K562 (cell line): Measurements from ENCODE around the gene LASP1. TPM values are rescaled to one million over a fixed set of nuclear protein-coding genes. Genes with fewer than 3 reads are reported as not detected.

Experiments used
- ATAC-seq: fragments of 200-7000 bp; cut with Tn5 transposase; 3 replicates; pipeline ENCODE4 v1.9.1; 2020; ENCODE audit warnings: moderate library complexity
- BruUV-seq: library from RNA; stranded (reverse); fragments of 400-500 nt; replicated peaks from 2 replicates; lab custom pipeline; 2021; lab: Mats Ljungman, UMichigan
- CTCF ChIA-PET: fragments of 300-600 bp; formaldehyde crosslinking; extraction: SDS; loops from one replicate; lab custom pipeline; 2021; ENCODE audit warnings: low intra/inter-chr PET ratio; lab: Yijun Ruan, JAX
- POLR2A ChIA-PET: fragments of 300-600, 350-650 bp; sonication (Branson Sonifier 250); formaldehyde crosslinking; extraction: SDS; loops from one replicate; lab custom pipeline; 2021; ENCODE audit warnings: antibody characterized with exemption, inconsistent platforms; lab: Yijun Ruan, JAX
- DNase-seq, 4 experiments: peaks; one replicate each; pipeline versions ENCODE4 v3.0.0 to v3.0.0-alpha.2; 2011 to 2018; ENCODE audit warnings: low spot score in 3 of 4, mixed read lengths in 3 of 4; ENCODE audit errors: extremely low read depth in 1 of 4
- FAIRE-seq: peaks from 2 replicates; lab custom pipeline; 2011; peaks lifted over from hg19 to GRCh38; lab: Jason Lieb, UNC
- H2AFZ ChIP-seq: 2 replicates; pipeline ENCODE4 v1.6.0; 2011; ENCODE audit warnings: low read depth, low read length, control low read depth, inconsistent platforms
- H3K27ac ChIP-seq: fragments of 200-600 bp; 3 replicates; pipeline ENCODE4 v1.8.0; 2011; ENCODE audit warnings: low read depth, mild to moderate bottlenecking, control low read depth, inconsistent platforms, low read length, moderate library complexity, mixed read lengths; ENCODE audit errors: extremely low read depth
- H3K27me3 ChIP-seq, 2 experiments: fragments of 300-600 bp in 1 of 2; 2 replicates in 1 of 2; 3 replicates in 1 of 2; pipeline versions ENCODE4 v1.6.0 to v1.8.0; 2011; ENCODE audit warnings: inconsistent platforms in 2 of 2, low read length in 2 of 2, mild to moderate bottlenecking in 1 of 2, mixed read lengths in 1 of 2, moderate library complexity in 1 of 2; ENCODE audit not compliant: control insufficient read depth in 2 of 2, insufficient read depth in 2 of 2
- H3K36me3 ChIP-seq: fragments of 300-600 bp; 3 replicates; pipeline ENCODE4 v1.8.0; 2011; ENCODE audit warnings: mild to moderate bottlenecking, low read length, inconsistent platforms; ENCODE audit not compliant: control insufficient read depth, insufficient read depth
- H3K4me1 ChIP-seq, 2 experiments: fragments of 200-600 bp in 1 of 2; replicated peaks in 1 of 2; 2 replicates in 1 of 2; 3 replicates in 1 of 2; pipeline versions ENCODE4 v1.5.1 to v1.8.0; 2011; ENCODE audit warnings: inconsistent platforms in 2 of 2, low read length in 2 of 2, mild to moderate bottlenecking in 1 of 2, mixed read lengths in 1 of 2, moderate library complexity in 1 of 2; ENCODE audit not compliant: control insufficient read depth in 2 of 2, insufficient read depth in 2 of 2
- H3K4me2 ChIP-seq: 2 replicates; pipeline ENCODE4 v1.6.1; 2011; ENCODE audit warnings: low read length, control low read depth, inconsistent platforms, mixed read lengths; ENCODE audit not compliant: insufficient read depth
- H3K4me3 ChIP-seq: fragments of 200-600 bp; sonication (generic), shearing (Covaris generic); 2 replicates; pipeline ENCODE4 v1.5.1; 2016; ENCODE audit warnings: control low read depth, inconsistent platforms
- H3K79me2 ChIP-seq: fragments of 200-600 bp; 3 replicates; pipeline ENCODE4 v1.8.0; 2011; ENCODE audit warnings: low read length, inconsistent platforms; ENCODE audit not compliant: control insufficient read depth, insufficient read depth
- H3K9ac ChIP-seq, 2 experiments: 2 replicates each; pipeline versions ENCODE4 v1.6.0 to v1.6.1; 2011; ENCODE audit warnings: low read depth in 2 of 2, low read length in 2 of 2, control low read depth in 1 of 2, inconsistent platforms in 1 of 2, mild to moderate bottlenecking in 1 of 2, mixed read lengths in 1 of 2; ENCODE audit not compliant: insufficient read depth in 1 of 2
- H3K9me1 ChIP-seq: one replicate; pipeline ENCODE4 v1.6.0; 2011; ENCODE audit warnings: inconsistent platforms, mild to moderate bottlenecking, low read length, moderate library complexity; ENCODE audit not compliant: control insufficient read depth, insufficient read depth
- H3K9me3 ChIP-seq: replicated peaks from 2 replicates; pipeline ENCODE4 v1.5.1; 2011; ENCODE audit warnings: low read depth, low read length, inconsistent platforms; ENCODE audit not compliant: control insufficient read depth, insufficient read depth
- H4K20me1 ChIP-seq: replicated peaks from 2 replicates; pipeline ENCODE4 v1.6.1; 2011; ENCODE audit warnings: low read length, inconsistent platforms, mixed read lengths; ENCODE audit not compliant: control insufficient read depth, insufficient read depth
- CEBPG ChIP-seq, 3 experiments: fragments of 200-800 bp in 1 of 3; sonication (Bioruptor generic) in 1 of 3; sonication (generic) in 1 of 3; formaldehyde crosslinking in 1 of 3; IDR thresholded peaks in 2 of 3; conservative IDR thresholded peaks in 1 of 3; 2 replicates each; pipeline versions ENCODE4 v1.6.1 to v1.8.0; 2016 to 2022; ENCODE audit warnings: missing compliant biosample characterization in 2 of 3, missing genetic modification characterization in 2 of 3, mild to moderate bottlenecking in 1 of 3, missing genetic modification reagents in 1 of 3
- DLX4 ChIP-seq: fragments of 250-450 bp; sonication (Bioruptor Pico); IDR thresholded peaks from 2 replicates; pipeline ENCODE4 v1.6.1; 2021; ENCODE audit warnings: mild to moderate bottlenecking
- KDM4B ChIP-seq, 2 experiments: fragments of 450-650 bp in 1 of 2; sonication (generic) in 1 of 2; IDR thresholded peaks; 2 replicates each; pipeline ENCODE4 v1.6.1; 2016 to 2017; ENCODE audit warnings: borderline replicate concordance in 2 of 2, antibody characterized with exemption in 1 of 2, low read depth in 1 of 2, mild to moderate bottlenecking in 1 of 2
- MCM2 ChIP-seq: fragments of 450-650 bp; IDR thresholded peaks from 2 replicates; pipeline ENCODE4 v1.6.1; 2017; ENCODE audit warnings: low read depth, mild to moderate bottlenecking
- NCOA6 ChIP-seq: fragments of 450-650 bp; IDR thresholded peaks from 2 replicates; pipeline ENCODE4 v1.6.1; 2017; ENCODE audit warnings: mild to moderate bottlenecking
- NELFE ChIP-seq: IDR thresholded peaks from 2 replicates; pipeline ENCODE4 v1.6.1; 2011; ENCODE audit warnings: mild to moderate bottlenecking; ENCODE audit not compliant: insufficient read depth, insufficient read length
- NKRF ChIP-seq: fragments of 450-650 bp; IDR thresholded peaks from 2 replicates; pipeline ENCODE4 v1.6.1; 2016; ENCODE audit warnings: borderline replicate concordance
- PHB ChIP-seq: fragments of 250-450 bp; sonication (Bioruptor Pico); IDR thresholded peaks from 2 replicates; pipeline ENCODE4 v1.5.0; 2021
- POLR3G ChIP-seq: IDR thresholded peaks from 2 replicates; pipeline ENCODE4 v1.6.1; 2011; ENCODE audit not compliant: insufficient read length, insufficient replicate concordance; ENCODE audit errors: extremely low read depth
- SAP30 ChIP-seq: fragments of 200-600 bp; sonication (generic); IDR thresholded peaks from 2 replicates; pipeline ENCODE4 v1.6.1; 2012; ENCODE audit warnings: borderline replicate concordance, low read depth, mild to moderate bottlenecking, moderate library complexity, low read length, control low read depth, inconsistent platforms; ENCODE audit not compliant: insufficient read depth, poor library complexity, severe bottlenecking
- STAT5A ChIP-seq: IDR thresholded peaks from 2 replicates; pipeline ENCODE4 v1.6.1; 2012; ENCODE audit warnings: low read length, inconsistent platforms, borderline replicate concordance
- ZBED1 ChIP-seq: IDR thresholded peaks from 2 replicates; pipeline ENCODE4 v1.6.1; 2014
- ZBTB11 ChIP-seq, 3 experiments: fragments of 200-800 bp in 1 of 3; fragments of 250-450 bp in 1 of 3; fragments of 450-650 bp in 1 of 3; sonication (Bioruptor Pico) in 1 of 3; sonication (Bioruptor generic) in 1 of 3; formaldehyde crosslinking in 1 of 3; IDR thresholded peaks; 2 replicates each; pipeline versions ENCODE4 v1.6.1 to v1.8.0; 2016 to 2022; ENCODE audit warnings: mild to moderate bottlenecking in 2 of 3, missing genetic modification characterization in 2 of 3, missing compliant biosample characterization in 1 of 3, moderate library complexity in 1 of 3
- ZFP36 ChIP-seq: fragments of 150-350 bp; IDR thresholded peaks from 2 replicates; pipeline ENCODE4 v1.6.1; 2018; ENCODE audit warnings: low read length, low read depth; ENCODE audit not compliant: partially characterized antibody
- ZKSCAN3 ChIP-seq: fragments of 250-450 bp; sonication (Bioruptor Pico); IDR thresholded peaks from 2 replicates; pipeline ENCODE4 v1.4.0; 2020
- ZNF24 ChIP-seq: fragments of 450-650 bp; IDR thresholded peaks from 2 replicates; pipeline ENCODE4 v1.6.1; 2016
- ZNF780A ChIP-seq: fragments of 250-450 bp; sonication (Bioruptor Pico); IDR thresholded peaks from 2 replicates; pipeline ENCODE4 v1.5.0; 2021; ENCODE audit warnings: mild to moderate bottlenecking
- WGBS: fragments of 100-300 bp; shearing (Covaris generic); methylation state at CpG from one replicate; pipeline ENCODE4 v1.1.6; 2016; ENCODE audit warnings: low coverage, mixed read lengths; ENCODE audit not compliant: insufficient coverage; ENCODE audit errors: missing lambda C conversion rate; 5-methylcytosine and 5-hydroxymethylcytosine counted together
- in situ Hi-C: fragments of 300-500 bp; cut with MboI; formaldehyde crosslinking; loops from 4 replicates; pipeline ENCODE4 v1.15.0; 2018; ENCODE audit warnings: inconsistent platforms, mixed read lengths
- intact Hi-C: fragments of 100-400 bp; cut with micrococcal nuclease; formaldehyde crosslinking; loops from 2 replicates; pipeline ENCODE4 v1.14.2; 2022
- polyA plus RNA-seq, 8 experiments: library from polyadenylated mRNA; depleted of rRNA in 4 of 8; stranded (reverse) in 5 of 8; unstranded in 3 of 8; fragments of >200 nt; fragmentation: Nextera tagmentation in 2 of 8; fragmentation: Illumina TruSeq in 1 of 8; extraction: Ambion mirVana in 2 of 8; extraction: Trizol in 1 of 8; gene quantifications; 2 replicates each; pipeline versions ENCODE4 v1.2.1 to v1.2.3, GENCODE V29; 2011 to 2014; ENCODE audit warnings: inconsistent platforms in 1 of 8, missing spikeins in 1 of 8
- total RNA-seq, 7 experiments: library from RNA; depleted of rRNA in 6 of 7; stranded (reverse); fragments of >200 nt in 6 of 7; fragmentation: Illumina TruSeq in 2 of 7; extraction: Trizol in 2 of 7; gene quantifications; 2 replicates each; pipeline versions ENCODE4 v1.2.1 to v1.2.3, GENCODE V29; 2011 to 2021; ENCODE audit warnings: low replicate concordance in 1 of 7

LASP1 gene
- total and polyA plus RNA-seq, 9 of the 15 experiments (the other 6 are each of a cell fraction or from before 2014, with no cell fraction given): 23.0 to 125 (median 55.3) TPM

- Histone ChIP-seq H3K27ac (no peak overlapping the region), H3K4me2 (no peak overlapping the region), H3K9me3 (no peaks in the 10 kb centered on the region), H3K79me2 (peaks cover 8% of the 10 kb centered on the region; the same call in 2 of the 3 replicates), H2AFZ (no peak overlapping the region), H3K27me3 (no peaks in the 10 kb centered on the region), H3K9me1 (no peaks in the 10 kb centered on the region), H3K4me1 (peaks cover 0 to 11% of the 10 kb centered on the region in 2 experiments; a peak in 1 of 5 replicates), H3K36me3 (peaks cover 69% of the 10 kb centered on the region), H3K4me3 (no peak overlapping the region), H4K20me1 (peaks cover 11% of the 10 kb centered on the region; the same call in 1 of the 2 replicates), H3K9ac (peak overlapping the region in 1 of 2 experiments; percentile 65; a peak in 2 of 4 replicates)
- in situ Hi-C loops (no loop called here), intact Hi-C loops (no loop called here)
- TF ChIP-seq KDM4B (IDR thresholded peaks at IDR 0.05; ENCODE audit: borderline replicate concordance in 2 of 2, low read depth in 1 of 2) (no peak), NELFE (no peak), NCOA6 (no peak), ZNF24 (no peak), ZFP36 (no peak), STAT5A (no peak), ZBED1 (no peak), ZKSCAN3 (CRISPR knock-in tag) (no peak), PHB (no peak), ZBTB11 (CRISPR knock-in tag; IDR thresholded peaks at IDR 0.05) (no peak), POLR3G (no peak), NKRF (no peak), MCM2 (no peak), CEBPG (CRISPR knock-in tag; IDR thresholded peaks at IDR 0.05) (no peak), CEBPG (tag; conservative IDR thresholded peaks at IDR 0.05 in 1 of 2, IDR thresholded peaks at IDR 0.05 in 1 of 2) (no peak), SAP30 (no peak), ZNF780A (CRISPR knock-in tag) (no peak), DLX4 (CRISPR knock-in tag) (no peak)
- 74% methylated on average over 6 of the region's 8 CpGs for WGBS
- ChIA-PET CTCF (no interaction called here), POLR2A (interaction anchor here (1.6 kb wide), 1 partner anchor 11 kb away, joined by 4 read pairs; no protein-coding TSS in a partner anchor)
- FAIRE-seq (no peak), DNase-seq (no peak), ATAC-seq (no peak)
- no TSS peak for BruUV-seq
Observed at GRCh38 chr17:38908676-38909181, 38.9 kb downstream of the LASP1 start.
